Stimulated activated CD4-positive, alpha-beta T cell treated with anti-CD3 and anti-CD28 coated beads, Interleukin-1b, Interleukin-23, amount 100 ng/mL, for 1 hour (primary cell): ENCODE measurements around the gene COL23A1.

Experiments
- DNase-seq, 2 donors: peaks; one replicate each; pipeline ENCODE4 v3.0.0-alpha.2; 2020; ENCODE audit warnings: low read depth in 2 of 2

Gene COL23A1

DNA sequence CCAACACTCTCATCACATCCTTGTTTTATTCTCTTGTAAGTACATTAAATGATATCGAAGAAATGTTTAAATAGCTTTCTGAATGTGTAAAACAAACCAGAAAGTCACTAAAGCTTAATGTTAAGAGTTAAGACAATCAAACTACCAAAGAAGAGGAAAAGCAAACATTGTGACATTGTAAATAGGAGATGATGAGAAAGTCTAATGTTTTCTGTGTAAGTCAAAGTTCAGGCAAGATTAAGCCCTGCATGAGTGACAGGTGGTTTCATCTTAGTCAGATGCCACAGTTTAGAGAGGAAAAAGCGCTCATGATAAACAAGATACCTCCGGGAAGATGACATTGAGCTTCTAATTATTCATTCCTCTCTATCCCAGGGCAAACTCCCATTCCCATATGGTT is 306.7 kb downstream of the COL23A1 start:
- DNase-seq = no peak

DNA sequence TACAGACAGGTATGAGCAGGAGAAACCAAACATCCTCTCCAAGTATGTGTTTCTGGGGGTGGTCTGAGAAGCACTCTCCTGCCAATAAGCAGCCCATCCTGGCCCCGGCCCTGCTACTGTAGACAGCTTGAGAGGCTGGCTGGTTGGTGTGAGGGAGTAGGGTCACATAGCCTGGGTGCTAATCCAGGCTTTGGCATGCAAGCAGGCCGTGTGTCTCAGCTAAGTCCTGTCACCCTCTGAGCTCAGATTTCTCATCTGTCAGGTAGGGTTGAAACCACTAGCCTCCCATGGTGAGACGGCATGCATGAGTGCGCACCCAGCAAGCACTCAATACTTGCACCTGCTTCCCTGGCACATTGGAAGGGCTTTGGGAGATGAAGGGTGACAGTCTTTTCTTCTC is 307.8 kb downstream of the COL23A1 start:
- DNase-seq = no peak

DNA sequence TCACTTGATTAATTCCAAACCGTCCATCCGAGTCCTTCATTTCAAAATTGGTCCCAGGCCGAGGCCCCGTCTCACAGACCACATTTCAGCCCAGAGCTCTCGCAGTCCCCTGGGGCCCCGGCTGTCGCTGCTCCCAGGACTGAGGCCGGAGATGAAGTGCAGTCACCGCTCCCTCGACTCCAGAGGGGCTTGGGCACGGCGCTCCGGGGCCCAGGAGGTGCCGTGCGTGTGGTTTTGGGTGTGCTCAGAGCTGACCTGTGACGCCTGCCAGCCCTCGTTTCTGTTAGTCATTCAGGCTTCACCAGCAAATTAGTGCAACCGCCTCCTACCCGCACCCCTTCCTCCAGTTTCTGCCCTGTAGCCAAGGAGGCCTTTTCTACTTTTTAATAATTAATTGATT is 308.9 kb downstream of the COL23A1 start:
- no peak for DNase-seq

DNA sequence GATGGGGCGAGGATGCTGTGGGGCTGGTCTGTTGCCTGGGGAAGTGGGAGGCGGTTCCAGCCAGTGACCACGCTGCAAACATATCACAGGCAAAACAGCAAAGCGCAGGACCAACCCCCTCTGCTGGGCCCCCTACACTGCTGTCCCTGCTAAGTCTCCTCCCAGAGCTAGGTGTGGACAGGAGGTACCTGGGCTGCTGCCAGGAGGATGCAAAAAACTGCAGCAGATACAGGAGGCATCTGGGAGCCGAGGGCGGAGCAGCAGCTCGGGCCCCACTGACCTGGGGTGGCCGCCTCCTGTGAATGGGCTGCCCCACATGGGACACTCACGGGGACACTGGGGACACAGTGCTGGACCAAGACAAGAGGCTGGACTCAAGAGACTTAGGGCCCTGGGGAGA is 309.6 kb downstream of the COL23A1 start:
- DNase-seq = no peak

DNA sequence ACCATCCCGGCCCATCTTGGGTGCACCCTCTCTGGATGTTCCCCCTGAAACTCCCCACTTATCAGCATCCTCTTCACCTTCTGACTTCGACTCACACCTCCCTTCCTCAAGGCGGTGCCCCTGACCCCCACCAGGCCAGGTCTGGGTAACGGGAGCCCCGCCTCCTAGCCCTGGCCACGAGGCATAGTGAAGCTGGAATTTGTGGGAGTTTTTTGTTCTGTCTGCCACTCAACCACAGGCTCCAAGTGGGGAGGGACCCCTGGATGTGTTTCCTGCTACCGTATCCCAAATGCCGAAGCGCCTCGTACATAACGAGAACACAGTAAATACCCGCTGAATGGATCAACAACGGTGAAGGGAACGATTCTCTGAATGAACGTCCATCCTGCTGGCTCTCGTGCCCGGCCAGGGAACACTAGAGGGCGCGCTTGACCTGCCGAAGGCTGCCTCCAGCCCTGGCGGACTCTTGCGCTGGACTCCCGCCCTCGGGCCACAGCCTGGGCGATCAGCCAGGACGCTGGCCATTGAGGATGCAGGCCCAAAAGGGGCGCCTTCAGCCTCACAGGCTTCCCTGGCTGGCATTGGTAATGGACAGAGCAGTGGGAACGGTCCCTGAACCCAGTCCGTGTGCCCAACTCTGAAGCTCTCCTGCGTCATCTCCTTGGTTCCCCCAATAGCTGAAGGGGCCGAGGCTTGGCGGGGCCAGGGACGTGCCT is 310.3 kb downstream of the COL23A1 start:
- DNase-seq = peak in 1 of 2 donors; percentile 19

DNA sequence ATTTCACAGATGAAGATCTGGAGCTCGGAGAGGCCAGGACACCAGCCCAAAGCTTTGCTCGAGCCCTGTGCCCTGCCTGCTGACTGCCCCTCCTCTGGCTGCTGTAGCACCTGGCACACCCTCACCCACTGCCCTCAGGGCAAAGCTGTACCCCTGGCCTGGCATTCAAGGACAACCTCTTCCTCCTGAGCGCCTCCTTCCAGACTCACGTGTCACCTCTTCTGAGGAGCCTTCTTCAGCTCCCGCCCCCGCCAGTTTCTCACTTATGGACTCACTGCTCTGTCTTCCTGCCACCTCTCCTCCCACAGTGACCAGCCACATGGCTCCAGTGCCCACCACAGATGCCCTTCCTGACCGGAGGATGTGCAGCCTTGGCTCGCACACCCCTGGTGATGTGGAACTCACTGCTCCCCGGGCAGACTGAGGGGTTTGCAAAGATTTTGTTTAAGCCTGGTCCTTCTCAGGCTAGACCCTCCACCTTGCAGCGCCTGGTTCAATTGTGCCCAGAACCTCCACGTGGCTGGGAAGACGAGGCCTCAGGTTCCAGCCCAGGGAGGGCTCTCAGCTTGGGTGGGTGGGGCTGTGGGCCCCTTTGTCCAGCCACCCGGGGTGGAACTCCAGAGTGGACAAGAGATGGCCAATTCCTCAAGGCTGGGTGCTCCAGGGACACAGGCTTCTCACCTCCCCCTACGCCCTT is 311.0 kb downstream of the COL23A1 start:
- no peak for DNase-seq

DNA sequence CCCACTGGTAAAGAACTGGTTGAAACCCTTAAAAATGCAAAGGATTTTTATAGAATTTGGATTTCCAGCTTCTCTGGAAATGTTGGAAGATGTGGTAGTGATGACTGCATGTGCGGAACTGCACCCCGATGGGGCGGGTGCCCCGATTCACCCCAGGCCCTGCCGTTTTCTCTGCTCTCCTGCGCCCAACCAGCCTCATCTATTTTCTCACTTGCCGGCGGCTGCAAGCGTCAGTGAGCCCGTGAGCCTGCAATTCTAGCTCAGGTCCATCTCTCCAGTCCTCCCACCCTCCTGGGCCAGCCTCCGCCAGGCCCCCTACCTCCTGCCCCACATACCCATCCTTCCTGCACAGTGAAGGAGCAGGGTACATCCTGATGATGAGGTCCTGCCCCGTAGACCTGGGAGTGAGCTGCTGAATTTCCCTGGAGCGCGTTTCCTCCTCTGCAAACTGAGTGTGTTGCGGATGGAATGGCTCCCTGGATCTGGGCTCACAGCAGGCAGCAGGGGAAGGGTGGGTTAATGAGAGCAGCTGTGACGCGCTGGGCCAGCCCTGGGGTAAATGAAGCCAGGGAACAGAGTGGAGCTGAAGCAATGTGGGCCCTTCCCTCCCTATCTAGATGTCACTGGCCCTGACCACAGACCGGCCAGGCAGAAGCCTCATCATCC is 311.7 kb downstream of the COL23A1 start:
- no peak for DNase-seq

DNA sequence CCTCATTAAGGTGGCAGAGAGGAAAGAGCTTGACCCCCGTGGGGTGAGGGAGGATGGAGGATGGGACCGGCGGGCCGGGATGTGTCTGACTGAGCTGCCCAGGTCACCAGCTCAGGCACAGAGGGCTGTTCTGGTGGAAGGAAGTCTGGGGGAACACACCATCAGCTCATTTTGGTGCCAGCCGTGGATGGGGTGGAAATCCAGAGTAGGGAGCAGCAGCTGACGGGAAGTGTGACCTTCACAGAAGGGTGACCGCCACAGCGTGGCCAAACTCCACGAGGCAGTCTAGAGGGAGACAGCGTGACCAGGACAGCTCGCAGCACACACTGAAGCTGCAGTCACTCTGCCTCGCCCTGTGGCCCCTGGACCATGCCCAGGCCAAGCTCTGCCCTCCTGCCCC is 312.3 kb downstream of the COL23A1 start:
- no peak for DNase-seq

DNA sequence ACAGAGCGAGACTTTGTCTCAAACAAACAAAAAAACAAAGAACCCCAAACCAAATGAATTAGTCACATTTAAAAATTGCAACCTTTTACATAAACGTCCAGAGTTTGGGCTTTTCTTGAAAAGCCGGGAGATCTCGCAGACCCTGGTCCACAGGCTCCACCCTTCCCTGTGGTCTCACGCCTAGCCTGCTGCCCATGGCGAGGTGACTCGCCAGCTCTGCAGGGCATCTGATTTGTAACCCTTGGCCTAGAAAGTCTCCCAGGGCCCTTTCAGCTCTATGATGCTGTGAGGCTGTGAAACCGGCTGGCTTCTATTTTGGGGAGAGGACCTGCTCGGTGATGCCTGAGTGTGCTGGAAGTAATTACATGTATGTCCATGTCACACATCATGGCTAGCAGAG is 312.8 kb downstream of the COL23A1 start:
- no peak for DNase-seq

DNA sequence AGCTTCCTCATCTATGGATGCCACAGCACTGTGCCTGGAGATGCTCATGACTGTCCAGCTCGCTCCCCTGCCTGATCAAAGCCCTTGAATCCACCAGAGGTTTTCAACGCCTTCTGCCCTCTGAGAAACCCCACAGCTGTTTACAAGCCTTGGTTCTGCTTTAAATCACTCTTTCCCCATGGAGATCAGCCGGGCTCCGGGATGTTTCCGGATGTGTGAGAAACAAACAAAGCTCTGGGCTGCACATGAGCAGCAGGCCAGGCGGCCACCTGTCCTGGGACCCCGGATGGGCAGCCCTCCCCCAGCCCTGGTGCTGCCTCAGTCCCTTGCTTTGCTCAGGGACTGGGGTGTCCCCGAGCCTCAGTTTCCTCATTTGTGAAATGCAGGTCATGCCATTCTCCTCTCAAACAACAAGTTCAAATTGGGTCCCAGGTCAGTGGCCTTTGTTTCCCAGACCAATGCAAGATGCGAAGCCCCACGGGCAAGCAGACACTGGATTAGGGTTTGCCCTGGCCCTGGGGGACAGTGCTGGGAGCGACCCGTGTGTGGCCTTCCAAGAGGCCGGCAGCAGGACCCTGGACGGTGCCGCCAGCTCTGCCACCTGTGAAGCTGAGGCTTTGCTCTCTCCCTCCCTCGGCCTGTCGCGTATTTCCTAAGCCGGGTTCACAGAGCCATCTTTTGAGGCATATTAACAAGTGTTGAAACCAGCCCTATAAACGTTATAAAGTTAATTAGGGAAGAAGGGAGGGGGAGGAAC is 315.2 kb downstream of the COL23A1 start:
- no peak for DNase-seq

DNA sequence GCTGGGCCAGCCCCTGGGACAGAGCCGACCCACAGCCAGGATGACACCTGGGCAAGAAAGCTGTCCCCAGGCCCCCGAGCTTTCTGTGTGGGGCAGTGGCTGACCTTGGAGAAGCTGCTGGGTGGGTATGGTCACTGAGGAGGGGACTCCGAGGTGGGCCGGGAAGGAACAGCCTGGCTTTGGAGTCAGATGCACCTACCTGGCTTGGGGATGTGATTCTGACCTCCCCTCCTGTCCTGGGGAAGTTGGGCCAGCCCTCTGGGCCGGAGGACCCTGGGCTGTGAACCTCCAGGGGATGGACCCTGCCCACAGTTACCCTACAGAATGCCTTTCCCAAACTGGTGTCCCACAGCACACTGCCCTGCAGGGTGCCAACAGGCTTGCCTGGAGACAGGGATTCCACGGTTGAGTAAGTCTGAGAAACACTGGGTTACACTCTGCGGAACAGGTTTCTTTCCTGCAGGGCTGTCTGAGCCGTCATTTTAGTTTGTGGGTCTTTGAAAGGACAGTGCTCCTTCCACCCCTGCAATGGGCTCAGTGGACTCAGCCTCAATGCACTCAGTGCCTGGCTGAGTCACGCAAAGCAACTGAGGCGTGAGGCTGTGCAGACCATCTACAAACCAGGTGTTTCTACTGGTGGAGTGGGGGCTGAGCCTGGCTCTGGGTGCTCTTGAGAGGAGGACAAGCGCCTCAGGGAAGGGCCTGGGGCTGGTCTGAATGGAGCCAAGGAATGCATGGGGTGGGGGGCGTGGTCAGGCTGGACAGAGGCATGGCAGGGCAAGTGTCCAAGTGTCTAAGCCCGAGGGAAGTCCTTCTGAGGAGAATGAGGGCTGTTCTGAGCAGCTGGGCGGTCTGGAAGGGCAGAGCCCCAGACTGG is 316.3 kb downstream of the COL23A1 start:
- DNase-seq = no peak

DNA sequence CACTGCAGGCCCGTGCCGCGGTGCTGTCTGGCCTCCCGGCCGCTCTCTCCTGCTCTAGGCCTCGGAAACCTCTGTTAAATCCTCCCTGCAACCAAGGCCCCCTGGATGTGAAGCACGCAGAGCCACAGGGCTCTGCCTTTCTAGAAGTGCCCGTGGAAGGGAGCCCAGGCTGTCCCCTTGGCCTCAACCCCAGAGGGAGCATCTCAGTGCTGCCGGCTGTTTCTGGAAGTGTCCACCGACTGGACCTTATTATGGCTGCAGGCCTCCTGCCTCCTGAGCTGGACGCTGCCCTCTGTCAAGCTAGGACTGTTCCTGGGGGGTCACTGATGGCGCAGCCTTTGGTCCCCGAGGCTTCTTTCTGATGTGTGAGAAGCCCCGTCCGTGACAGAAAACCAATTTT is 317.2 kb downstream of the COL23A1 start:
- DNase-seq = no peak

DNA sequence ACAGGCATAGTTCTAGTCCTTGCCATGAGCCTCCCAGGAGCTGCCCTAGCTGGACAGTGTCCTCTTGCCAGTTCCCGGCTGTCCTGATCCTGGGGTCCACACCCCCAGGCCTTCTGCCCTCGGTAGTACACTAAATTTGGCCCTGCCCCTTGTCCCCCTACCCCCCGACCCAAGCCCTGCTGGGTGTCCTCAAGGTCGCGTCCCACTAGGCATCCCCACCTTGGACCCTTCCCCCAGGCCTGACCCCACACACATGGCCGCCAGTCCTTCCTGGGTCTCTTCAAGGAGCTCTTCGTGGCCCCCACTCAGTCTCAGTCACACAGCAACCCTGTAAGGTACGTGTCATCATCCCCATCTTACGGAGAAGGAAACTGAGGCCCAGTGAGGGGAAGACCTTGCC is 317.6 kb downstream of the COL23A1 start:
- DNase-seq = no peak

DNA sequence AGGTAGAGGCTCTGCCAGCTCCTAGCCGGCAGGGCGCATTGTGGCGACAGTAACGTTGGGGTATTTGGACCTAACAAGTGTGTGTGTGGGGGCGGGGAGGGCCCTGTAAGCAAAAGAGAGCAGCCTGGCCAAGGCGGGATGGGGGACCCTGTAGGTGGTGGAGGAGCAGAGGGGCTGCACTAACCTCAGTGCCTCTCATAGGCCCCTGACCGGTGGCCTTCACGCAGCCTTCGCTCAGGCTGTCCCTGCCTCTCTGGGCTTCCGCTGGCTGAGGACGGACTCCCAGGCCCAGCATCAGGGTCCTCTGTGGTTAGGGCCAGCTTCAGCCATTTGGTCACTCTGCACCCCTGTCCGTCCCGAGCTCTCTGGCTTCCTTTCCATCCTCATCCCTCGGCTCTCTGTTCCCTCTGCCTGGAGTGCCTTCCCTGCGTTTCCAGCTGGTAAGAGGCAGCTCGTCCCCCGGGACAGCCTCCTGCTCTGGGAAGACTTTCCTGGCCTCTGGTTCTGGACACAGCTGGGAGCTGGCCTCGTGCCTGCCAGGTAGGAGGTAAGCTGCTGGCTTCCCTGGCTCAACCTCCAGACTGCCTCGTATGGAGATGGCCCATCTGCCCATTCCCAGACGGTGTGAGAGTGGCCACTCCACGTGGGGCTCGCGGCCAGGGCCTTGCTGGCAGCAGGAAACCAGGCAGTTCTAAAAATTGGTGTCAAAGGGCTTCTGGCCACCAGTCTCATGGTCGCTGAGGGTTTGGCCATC is 318.3 kb downstream of the COL23A1 start:
- DNase-seq = no peak

DNA sequence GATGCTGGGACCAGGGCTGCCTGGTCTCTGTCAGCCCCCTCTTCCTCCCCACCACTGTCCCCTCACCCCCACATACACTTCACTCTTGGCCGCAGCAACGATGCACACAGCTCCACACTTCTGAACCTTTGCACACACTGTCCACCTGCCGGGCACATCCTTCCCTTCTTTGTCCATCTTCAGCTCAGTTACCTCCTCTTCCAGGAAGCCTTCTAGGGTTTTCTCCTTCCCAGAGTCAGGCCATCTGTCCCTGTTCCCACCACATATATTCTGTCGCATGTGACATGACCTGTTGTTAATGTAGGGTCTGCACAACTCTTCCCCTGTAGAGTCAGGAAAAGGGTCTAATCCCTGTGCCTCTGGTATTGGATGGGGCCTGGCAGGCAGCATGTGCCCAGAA is 319.0 kb downstream of the COL23A1 start:
- no peak for DNase-seq

DNA sequence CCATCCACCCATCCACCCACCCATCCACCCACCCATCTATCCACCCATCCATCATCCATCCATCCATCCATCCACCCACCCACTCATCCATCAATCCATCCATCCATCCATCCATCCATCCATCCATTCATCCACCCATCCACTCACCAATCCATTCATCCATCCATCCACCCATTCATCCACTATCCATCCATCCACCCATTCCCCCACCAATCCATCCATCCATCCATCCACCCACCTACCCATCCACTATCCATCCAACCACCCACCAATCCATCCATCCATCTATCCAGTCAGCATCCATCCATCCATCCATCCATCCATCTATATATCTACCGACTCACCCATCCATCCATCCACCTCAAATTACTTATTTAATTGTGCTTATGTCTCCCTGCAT is 320.7 kb downstream of the COL23A1 start:
- DNase-seq = no peak

DNA sequence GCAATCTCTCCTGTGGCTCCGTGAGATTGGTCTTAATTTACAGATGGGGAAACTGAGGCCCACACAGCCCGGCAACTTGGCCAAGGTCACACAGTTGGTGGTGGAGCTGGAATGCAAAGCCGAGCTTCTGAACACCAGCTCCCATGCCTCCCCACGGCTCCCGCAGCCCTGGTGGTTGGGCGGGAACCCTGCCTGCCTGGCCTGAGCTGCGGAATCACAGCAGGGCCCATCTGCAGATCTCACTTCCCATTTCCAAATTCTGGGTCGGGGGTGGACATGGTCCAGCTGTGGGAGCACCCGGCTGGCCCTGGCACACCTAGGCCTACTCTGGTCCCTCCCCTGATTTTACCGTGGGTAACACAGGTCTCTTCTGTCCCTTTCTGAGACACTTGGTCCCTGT is 322.3 kb downstream of the COL23A1 start:
- no peak for DNase-seq

DNA sequence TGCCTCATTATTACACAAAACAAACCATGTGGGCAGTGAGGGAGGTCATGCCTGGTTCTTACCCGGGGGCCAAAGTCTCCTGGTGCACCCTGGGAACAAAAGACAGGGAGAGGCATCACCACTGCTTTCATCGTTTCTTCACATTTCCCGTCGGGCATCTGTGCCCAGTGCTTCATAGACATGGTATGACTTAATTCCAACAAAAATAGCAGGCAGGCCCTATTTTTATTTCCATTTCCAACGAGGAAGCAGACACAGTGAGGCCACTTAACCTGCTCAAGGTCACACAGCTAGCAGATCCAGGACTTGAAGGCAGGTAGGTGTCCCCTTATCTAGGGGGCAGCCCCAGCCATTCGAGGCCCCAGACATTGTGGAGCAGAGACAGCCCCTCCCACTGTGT is 322.9 kb downstream of the COL23A1 start:
- no peak for DNase-seq

DNA sequence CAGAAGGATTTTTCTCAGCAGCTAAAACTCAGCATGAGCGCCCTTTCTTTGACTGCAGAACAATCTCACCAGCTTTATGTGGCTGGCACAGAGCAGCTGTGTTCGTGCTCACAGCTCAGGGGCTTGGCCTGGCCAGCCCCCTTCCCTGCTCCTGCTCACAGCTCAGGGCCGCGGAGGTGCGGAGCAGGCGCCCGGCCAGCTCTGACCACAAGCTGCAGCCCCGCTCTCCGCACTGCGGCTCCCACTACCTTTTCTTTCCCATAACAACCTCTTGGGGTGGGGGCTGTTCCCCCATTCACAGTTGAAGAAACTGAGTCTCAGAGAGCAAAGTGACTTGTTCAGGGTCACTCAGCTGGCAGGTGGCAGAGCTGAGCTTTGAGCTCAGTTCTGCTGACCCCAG is 323.6 kb downstream of the COL23A1 start:
- DNase-seq = no peak

DNA sequence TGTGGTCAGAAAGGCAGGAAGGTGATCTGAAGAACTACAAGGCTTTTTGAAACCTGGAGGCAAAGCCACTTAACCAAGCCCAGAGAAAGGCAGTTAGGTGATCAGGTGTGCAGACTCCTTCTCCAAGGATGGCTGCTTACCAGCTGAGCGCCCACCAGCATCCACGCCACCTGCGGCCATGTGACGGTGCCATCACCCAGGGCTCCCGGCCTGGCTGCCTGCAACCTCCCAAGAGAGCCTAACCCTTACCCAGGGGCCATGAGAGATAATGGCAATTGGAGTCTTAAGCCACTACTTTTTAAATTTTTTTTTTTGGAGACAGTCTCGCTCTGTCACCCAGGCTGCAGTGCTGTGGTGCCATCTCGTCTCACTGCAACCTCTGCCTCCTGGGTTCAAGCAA is 324.4 kb downstream of the COL23A1 start:
- no peak for DNase-seq

DNA sequence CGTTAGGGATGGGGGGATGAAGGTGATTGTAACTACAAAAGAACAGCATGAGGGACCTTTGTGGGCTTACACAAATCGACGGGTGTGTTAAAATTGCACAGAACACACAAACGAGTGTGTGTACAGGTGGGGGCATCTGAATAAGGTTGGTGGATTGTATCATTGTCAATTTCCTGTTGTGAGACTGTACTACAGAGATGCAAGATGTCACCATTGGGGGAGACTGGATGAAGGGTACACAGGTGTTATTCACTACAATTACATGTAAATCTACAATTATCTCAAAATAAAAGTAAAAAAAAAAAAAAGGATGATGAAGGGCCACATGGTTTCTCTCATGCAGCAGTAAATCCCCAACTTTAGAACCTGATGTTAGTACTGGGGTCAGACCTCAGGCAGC is 326.1 kb downstream of the COL23A1 start:
- DNase-seq = no peak
